GM18511 (cell line): ENCODE measurements around the gene RSPO1.
A peak's percentile ranks its signal among the peaks of the same experiment; 100 is the strongest.
"Not testable (repeated sequence)": the region's sequence is repeated elsewhere in the genome, so short reads cannot be mapped to it uniquely, and the experiment has no call there.

ENCODE experiments used
- ATAC-seq: cut with Tn5 transposase; IDR thresholded peaks from one replicate; pipeline ENCODE4 v1.9.1; 2021; ENCODE audit warnings: mild to moderate bottlenecking, moderate library complexity; ENCODE audit not compliant: unreplicated experiment

RSPO1 gene, protein sequence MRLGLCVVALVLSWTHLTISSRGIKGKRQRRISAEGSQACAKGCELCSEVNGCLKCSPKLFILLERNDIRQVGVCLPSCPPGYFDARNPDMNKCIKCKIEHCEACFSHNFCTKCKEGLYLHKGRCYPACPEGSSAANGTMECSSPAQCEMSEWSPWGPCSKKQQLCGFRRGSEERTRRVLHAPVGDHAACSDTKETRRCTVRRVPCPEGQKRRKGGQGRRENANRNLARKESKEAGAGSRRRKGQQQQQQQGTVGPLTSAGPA

DNA sequence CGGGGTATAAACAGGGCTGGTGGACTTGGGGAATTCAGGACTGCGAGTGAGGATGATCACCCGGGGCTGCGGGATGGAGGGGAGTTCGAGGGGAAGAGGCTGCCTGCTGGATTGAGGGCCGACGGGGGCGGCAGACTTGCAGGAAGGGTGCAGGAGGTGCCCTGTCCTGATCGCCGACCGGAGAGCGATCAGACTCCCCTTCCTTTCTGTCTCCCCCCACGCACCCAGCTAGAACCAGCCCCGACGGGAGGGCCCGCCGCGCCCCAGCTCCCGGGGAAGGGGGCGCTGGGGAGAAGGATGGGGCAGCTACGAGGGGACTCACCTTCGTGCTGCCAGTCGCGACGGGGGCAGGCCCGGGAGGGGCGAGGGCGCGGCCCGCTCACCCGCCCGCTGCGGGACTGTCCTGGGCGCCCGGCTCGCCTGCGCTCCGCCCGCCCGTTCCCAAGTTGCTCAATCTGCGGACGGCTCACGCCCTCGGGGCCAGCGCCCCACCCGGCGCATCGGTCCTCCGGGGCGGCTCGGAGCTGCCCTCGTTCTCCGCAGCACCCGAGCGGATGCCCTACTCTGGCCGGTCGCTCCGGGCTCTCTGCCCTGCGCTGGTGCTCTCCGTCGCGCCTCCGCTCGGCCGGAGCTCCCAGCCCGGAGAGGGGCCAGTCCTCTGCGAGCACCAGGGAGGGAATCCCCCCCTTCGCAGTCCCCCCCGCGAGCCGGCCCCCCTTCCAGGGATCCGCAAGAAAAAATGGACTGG is at the start of gene RSPO1:
TSS of gene RSPO1 (minus strand) at position 649 of the 748 bp plus-strand sequence. CDS start 5,231 bp downstream, outside the sequence.
- no peak for ATAC-seq

DNA sequence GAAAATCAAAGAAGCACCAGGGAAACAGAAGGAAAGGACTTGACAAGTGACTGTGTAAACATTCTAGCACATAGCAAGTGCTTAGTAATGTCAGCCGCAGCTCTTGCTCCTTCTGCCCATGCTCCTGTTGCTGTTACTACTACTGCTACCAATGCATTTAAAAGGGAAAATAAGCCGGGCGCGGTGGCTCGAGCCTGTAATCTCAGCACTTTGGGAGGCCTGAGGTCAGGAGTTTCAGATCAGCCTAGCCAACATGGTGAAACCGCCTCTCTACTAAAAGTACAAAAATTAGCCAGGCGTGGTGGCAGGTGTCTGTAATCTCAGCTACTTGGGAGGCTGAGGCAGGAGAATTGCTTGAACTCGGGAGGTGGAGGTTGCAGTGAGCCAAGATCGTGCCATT is 49.5 kb upstream of the RSPO1 start:
- ATAC-seq = not testable (repeated sequence)

DNA sequence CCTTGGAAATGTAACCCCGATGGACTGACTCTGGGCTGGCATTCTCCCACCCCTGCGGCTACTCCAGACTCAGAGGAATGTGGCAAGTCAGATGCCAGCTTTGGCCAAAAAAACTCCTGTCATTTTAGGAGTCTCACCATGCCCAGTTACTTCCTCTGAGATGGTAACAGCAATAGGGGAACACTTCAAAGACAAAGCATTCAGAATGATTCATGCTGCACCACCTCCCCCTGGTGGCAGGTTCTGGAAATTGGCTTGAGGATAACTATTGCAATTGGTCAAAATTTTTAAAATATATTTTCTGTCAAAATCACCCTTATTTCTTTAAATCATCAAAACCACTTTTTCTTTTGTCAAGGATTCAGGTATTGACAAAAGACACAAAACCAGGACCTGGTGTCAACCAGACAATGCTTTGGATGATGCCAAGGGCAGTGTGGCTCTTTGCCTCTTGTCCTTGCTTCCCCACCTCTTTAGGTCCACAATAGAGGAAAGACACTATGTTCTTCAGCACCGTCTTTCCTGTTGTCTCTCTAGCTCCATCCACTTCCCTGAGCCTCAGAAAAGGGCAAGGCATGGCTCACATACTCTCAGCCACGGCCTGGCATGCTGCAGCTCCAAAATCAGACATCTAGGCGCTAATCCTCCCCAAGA is 47.8 kb upstream of the RSPO1 start:
- no peak for ATAC-seq

DNA sequence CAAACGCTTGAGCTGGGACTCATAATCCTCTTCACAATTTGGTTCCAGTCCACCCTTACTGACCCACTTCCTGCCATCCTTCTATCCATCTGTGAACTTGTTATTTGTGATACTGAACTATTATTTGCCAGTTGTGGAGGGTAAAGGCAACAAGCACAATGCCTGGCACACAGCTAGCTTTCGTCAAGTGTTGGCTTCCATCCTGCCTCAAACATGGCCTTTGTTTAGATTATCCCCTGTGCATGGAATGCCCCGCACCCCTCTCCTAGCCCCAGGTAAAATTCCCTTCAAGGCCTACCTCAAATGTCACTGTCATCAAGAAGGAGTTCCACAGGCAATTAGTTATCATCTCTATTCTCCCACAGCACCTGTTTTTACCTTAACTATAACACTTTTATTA is 46.2 kb upstream of the RSPO1 start:
- no peak for ATAC-seq

DNA sequence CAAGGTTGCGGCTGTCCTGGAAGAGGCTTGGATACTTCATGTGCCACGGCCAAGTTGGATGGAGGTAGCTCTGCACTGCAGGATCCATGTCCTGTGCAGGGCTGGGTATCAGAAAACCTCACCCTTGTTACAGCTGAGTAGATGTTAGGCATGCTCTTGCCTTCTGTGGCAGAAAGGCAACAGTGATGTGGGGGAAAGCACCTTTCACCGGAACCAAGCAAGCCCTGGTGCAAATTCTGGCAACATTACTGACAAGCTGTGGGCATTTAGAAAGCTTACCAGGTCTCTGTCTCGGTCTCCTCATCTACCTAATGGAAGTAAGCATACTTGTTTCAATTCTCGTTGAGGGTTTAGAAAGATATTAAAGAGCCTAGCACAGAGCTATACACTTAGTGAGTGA is 43.1 kb upstream of the RSPO1 start:
- ATAC-seq = no peak

DNA sequence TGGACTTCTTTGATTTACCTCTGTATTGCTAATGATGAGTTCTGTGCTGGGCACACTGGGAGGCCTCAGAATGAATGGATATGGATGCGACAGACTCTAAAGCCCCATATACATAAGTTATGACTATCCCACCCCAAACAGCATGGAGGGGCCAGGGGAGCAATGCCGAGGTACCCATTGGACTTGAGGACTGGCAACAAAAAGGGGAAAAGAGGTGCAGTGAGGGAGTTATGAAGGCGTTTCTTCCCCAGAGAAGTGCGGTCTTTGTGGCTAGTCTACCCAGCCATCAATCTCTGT is 42.4 kb upstream of the RSPO1 start:
- ATAC-seq = no peak

DNA sequence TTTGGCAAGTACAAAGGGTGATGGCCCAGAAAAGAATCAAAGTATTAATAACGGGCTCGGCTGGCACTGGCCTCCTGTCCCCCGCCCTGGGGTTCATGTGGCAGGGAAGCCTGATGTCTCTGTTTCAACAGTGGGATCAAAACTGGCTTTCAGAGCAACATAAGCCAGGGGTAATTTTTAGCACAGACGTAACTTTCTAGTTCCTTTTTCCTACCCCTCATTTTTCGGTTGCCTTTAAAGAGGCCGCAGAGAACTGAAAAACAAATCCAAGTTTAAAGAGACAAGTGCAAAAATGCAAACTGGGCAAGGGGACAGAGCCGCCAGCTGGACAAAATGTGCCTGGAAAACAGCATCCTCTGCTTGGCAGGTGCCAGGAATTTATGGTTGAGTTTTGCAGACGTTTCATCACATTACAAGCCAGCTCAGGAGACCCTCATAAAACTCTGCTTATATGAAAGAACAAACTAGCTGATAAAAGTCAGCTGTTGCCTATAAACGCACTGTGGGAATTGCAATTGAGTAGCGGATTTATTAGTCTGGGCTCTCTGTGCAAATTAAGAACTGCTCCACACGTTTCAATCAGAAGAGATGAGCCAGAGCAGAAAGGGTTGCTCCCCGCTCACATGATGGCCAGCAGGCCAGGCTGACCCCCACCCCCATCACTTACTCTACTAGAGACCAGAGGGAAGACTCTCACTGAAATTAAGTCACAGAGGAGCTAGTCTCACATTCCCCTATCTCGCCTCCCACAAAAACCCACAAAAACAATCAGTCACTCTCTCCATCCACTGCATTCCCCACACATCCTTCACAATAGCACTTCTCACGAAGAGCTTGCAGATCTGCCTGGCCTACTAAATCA is 41.8 kb upstream of the RSPO1 start:
- peak; percentile 51 for ATAC-seq

DNA sequence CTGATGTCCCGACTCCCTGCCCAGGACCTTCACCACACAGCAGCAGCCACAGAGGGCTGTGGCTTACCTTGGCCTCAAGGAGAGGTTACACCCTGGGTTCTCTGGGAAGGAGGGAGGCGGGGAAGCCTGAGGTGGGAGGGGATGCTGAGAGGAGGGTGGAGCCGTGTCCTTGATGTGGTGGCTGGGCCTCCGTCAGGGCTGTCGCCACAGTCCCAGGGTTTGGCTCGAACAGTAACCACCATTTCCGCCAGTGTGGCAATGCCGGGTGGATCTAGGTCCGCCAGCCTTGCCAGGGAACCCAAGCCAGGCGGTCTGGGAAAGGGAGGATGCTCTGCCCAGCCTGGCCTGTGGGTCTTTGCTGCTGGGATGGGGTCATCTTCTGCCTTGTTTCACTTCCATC is 39.2 kb upstream of the RSPO1 start:
- ATAC-seq = no peak

DNA sequence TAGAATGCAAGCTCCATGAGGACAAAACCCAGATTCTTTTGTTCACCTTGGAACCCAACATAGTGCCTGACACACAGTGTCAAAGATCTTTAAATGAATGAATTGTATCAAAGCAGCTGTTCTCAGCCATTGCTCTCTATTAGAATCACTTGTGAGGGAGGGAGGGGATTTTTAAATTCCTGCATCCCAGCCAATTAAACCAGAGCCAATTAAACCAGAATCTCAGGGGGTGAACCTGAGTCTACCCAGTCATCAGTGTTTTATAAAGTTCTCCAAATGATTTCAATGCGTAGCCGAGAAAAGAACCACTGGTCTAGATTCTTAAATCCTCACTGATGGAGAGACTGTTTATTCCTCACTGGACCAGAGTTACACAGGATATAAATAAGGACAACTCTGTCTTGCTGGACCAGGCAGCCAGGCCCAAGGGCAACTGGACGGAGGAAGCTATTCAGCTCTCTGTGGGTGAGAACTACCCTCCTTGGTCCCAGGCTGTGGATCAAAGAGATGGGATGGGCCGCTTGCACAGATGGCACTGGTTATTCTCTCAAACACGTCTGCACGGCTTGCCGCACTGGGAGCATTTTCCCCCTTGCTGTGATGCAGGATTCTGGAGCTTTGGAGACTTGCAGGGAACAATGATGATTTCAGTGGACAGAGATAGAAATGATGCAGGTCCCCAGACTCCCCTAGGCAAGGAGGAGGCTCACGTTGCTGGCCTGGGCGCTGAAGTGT is 37.6 kb upstream of the RSPO1 start:
- no peak for ATAC-seq

DNA sequence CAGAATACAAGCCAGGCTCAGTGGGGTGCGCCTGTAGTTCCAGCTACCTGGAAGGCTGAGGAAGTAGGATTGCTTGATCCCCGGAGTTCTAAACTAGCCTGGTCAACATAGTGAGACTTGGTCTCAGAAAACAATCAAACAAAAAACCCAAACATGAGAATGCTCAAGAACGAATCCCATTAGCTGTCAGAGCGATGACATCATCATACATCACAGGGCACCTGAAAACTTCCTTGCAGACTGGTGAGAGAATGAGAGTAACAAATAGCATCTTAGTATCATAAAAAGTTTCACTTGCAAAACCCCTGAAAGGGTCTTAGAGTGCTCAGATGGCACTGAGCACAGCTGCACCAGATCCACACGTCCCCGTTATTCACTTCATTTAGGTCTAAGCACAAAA is 36.6 kb upstream of the RSPO1 start:
- ATAC-seq = no peak

DNA sequence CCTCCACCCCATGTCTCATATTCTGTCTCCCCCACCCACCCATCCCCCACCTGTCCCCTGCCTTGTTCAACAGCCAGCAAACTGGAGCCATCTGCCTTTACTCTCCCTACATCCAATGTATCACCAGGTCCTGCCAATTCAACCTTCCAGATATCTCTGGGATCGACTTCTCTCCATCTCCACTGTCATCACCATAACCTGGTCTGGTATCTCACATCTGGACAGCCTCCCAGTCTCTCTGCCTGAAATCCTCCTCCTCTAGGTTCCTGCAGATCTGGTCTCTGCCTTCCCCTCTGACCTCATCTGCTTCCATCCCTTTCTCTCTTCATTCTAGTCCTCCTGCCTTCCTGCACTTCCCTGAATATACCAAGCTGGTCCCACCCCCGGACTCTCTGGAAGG is 35.4 kb upstream of the RSPO1 start:
- ATAC-seq = no peak

DNA sequence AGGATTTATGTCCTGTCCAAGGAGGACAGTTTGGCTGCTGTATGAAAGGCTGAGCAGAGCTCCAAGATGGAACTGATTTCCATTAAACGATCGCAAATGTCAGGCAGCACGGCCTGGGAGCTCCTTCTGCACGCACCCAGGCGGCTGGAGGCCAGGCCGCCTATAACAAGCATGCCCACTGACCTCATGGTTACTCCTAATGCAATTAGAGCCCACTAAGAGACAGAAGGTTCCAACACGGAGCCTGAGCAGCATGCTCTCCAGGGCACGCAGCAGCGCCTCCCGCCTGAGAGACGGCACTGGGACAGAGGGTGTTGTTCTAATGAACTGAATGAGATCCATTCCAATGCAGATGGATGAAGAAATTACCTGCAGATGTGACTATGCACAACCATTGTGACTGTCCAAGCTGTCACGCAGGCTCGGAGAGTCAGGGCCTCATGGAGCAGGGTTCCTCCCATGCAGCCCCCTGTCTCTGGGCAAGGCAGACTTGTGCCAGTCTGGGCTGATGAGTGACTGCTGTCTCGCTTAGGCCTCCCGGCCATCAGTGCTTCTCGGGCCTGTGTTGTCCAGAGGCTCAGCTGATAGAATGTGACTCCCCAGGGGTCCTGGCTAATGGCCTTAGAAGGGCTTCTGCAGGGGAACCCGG is 32.5 kb upstream of the RSPO1 start:
- no peak for ATAC-seq

DNA sequence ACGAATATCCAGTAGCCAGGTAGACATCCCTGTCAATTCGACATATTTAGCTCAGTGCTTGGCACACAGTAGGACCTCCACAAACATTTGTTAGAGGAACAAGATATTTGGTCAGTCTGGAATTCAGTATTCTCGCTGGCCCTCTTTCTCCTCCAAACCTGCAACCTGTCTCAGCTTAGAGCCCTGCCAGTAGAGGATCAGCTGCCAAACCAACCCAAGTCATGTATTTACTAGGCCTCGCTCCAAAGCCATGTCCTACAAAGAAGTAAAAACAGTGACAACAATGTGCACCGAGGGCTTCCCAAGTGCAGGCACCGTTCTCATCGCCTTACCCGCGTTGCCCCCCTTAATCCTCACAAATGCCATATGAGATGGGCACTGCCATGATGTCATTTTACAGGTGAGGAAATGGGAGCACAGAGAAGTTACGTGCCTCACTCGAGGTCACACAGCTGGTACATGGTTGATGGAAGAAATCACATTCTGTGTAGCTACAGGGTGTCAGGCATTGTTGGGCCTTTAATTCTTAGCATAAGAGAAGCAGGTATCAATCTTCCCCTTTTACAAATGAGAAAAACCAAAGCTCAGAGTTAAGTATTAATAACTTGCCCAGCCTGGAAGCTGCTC is 31.7 kb upstream of the RSPO1 start:
- no peak for ATAC-seq

DNA sequence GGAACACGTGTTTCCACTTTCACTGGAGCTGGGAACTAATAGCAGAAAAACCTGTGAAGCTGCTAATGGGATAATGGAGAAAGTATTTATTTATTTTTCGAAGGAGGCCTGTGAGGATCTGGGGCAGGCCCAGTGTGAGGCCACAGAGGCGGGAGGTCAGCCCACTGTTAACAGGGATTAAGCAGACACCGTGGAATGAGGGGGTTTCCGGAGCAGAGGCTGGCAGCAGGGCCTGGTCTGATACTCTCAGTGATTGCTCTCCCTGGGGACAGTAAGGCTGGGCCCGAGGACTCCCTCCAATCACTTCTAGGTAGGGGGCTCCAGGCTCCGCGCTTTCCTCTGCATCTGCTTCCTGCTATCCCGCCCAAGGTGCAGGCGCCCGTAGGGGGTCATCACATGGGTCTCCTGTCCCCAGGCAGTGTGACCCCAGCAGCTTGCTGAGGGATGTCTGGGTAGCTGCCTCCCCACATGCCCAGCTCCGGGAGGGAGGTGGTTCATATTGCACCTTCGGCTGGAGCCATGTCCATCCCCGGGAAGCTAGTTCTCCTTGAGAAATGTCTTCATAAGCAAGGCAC is 28.8 kb upstream of the RSPO1 start:
- no peak for ATAC-seq

DNA sequence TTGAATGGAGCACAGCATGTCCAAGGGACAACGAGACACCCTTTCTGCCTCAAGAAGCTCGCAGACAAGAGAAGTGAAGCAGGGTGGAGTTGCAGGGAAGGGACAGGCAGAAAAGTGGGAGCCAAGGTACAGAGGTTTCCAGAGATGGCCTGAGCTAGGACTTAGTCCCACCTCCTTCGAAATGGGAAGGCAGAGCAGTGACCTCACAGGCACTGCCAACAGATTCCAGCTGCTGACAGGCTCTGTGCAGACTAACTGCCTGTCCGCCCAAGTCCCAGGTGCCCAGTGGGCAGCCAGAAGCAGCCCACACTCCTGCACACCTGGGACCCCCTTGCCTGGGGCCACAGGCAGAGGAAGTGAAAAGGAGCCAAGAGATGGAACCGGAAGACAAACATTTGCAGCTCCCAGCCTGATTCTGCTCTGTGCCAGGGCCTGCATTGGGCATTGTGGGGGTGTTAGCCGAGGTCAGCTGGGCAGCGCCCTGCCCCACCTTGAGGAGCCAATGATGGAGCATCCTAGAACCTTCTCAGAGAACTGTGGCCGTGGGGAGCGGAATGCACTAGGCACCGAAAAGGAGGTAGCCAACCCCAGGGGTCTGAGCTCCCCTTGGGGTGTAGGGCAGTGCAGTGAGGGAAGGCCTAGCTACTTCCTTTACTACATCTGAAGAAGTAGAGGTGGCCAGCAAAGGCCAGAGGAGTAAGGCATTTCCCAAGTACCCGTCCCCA is 27.5 kb upstream of the RSPO1 start:
- no peak for ATAC-seq

DNA sequence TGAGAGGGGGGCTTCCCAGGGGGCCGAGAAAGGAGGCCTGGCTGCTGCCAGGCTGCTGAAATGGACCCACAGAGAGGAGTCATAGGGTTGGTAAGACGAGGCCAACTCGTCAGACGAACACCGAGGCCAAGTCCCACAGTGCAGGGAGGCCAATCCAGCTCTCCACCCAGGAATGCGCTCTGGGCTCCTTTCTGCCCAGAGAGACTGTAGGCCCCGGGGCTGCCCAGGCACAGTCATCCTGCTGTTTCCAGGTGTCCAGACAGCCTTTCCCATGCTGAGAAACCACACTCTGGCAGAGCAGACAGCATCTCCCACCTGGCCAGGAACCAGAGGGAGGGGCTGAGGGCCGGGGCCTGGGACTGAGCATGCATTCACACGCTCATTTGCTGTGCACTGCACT is 26.7 kb upstream of the RSPO1 start:
- no peak for ATAC-seq

DNA sequence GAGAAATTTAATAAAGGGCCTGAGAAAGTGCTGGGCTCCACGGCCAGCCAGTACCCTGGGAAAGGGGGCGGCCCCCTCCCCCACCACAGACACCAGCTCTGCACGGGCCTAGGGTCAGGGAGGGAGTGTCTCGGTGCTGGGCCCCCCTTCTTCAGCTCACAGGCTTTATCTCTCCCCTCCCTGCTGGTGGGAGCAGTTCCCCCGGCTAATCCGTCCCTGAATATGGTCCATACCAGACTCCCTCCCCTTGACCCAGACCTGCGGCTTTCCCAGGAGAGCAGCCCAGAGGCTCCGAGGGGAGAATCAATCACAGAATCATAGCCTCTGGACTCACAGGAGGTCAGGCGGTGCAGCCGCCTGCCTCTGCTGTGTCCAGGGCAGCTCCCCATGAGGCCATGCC is 26.0 kb upstream of the RSPO1 start:
- no peak for ATAC-seq

DNA sequence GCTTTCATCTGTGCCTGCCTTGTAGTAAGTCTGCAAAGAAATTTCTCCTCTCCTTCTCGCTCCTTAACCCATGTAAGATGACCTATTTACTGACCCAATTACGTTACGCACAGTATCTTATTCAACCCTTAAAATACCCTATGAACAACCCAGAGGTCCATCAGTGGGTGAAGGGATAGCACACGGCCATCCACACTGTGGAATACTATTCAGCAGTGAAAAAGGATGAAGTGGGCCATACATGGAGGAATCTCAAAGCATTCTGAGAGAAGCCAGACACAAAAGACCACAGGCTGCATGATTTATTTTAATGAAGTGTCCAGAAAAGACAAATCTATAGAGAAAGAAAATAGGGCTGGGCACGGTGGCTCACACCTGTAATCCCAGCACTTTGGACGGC is 23.8 kb upstream of the RSPO1 start:
- no peak for ATAC-seq
